Brain microvascular endothelial cell (primary cell): ENCODE results near the gene SOAT2.

Experiments used
- DNase-seq: peaks from one replicate; pipeline ENCODE4 v3.0.0-alpha.2; 2020
- H3K27ac ChIP-seq: fragments of 250-450 bp; sonication (Bioruptor Pico); 2 replicates; pipeline ENCODE4 v1.5.1; 2020; ENCODE audit warnings: mild to moderate bottlenecking, moderate library complexity
- H3K27me3 ChIP-seq: fragments of 250-450 bp; sonication (Bioruptor Pico); replicated peaks from 2 replicates; pipeline ENCODE4 v1.5.1; 2020; ENCODE audit warnings: mild to moderate bottlenecking
- H3K36me3 ChIP-seq: fragments of 250-450 bp; sonication (Bioruptor Pico); replicated peaks from 2 replicates; pipeline ENCODE4 v1.5.1; 2020; ENCODE audit warnings: mild to moderate bottlenecking
- H3K4me3 ChIP-seq: 2 replicates; pipeline ENCODE4 v1.5.1; 2011; ENCODE audit warnings: low read depth, mild to moderate bottlenecking, control low read depth, low read length, moderate library complexity
- in situ Hi-C: cut with HindIII; loops from 2 replicates; pipeline ENCODE4 v1.10.0; 2017; ENCODE audit warnings: low sequenced_read_pairs, low pct_ligation_motif_present
- TF ChIP-seq, protein P1 (sequence below): IDR thresholded peaks from 2 replicates; pipeline ENCODE4 v1.5.1; 2011; ENCODE audit warnings: low read depth, mild to moderate bottlenecking, moderate library complexity, low read length, control low read depth, inconsistent platforms; ENCODE audit errors: missing control alignments

SOAT2 gene

DNA sequence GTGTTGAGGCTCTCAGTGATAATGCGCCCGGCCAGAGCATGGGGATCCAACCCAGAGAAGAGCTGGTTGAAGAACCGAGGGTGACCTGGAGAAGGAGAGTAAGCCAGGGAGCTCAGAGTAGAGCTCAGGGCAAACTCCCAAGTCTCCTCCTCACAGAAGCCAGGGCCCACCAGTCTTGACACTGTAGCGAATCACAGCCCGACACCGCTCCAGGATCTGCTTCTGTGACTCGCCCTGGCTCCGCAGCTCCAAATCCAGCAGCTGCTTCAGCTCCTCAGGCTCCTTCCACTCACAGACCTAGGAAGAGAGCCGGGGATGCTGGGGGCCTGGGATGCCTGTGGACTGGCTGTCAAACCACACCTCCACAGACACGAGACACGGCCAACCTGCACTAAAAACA, 69.1 kb downstream of the SOAT2 start:
- in situ Hi-C loops, result no loop called here
- peaks cover 4% of the 10 kb centered on the region for H3K36me3 ChIP-seq
- no peak overlapping the region for H3K27ac ChIP-seq
- DNase-seq, result peak; percentile 28
- H3K4me3 ChIP-seq, result no peak overlapping the region
- TF ChIP-seq, protein P1, sequence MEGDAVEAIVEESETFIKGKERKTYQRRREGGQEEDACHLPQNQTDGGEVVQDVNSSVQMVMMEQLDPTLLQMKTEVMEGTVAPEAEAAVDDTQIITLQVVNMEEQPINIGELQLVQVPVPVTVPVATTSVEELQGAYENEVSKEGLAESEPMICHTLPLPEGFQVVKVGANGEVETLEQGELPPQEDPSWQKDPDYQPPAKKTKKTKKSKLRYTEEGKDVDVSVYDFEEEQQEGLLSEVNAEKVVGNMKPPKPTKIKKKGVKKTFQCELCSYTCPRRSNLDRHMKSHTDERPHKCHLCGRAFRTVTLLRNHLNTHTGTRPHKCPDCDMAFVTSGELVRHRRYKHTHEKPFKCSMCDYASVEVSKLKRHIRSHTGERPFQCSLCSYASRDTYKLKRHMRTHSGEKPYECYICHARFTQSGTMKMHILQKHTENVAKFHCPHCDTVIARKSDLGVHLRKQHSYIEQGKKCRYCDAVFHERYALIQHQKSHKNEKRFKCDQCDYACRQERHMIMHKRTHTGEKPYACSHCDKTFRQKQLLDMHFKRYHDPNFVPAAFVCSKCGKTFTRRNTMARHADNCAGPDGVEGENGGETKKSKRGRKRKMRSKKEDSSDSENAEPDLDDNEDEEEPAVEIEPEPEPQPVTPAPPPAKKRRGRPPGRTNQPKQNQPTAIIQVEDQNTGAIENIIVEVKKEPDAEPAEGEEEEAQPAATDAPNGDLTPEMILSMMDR, result no peak
- H3K27me3 ChIP-seq, result no peaks in the 10 kb centered on the region

- Histone ChIP-seq H3K4me3 (no peak overlapping the region), H3K27ac (no peak overlapping the region), H3K36me3 (peaks cover 4% of the 10 kb centered on the region), H3K27me3 (no peaks in the 10 kb centered on the region)
- DNase-seq, result no peak
- TF ChIP-seq, protein P1, result no peak
- in situ Hi-C loops, result no loop called here
Measured at GRCh38 chr12:53173085-53173715, 69.9 kb downstream of the SOAT2 start.
